Activated CD4-positive, alpha-beta T cell treated with anti-CD3 and anti-CD28 coated beads, Interleukin-2, Interleukin-6, amounts not matched to agents 100 ng/mL and 50 ng/mL, durations not matched to agents 16 hours and 8 hours (primary cell): ENCODE results near the gene SDR42E1.
"Not testable (repeated sequence)": the region's sequence is repeated elsewhere in the genome, so short reads cannot be mapped to it uniquely, and the experiment has no call there.

ENCODE experiments used
- DNase-seq: peaks from one replicate; pipeline ENCODE4 v3.0.0-alpha.2; 2020

SDR42E1 gene

GRCh38 chr16:82034981-82035612, 23.8 kb upstream of the SDR42E1 start, which contains the start of gene HSD17B2:
TSS of gene HSD17B2 (plus strand) at chr16:82035253. CDS start at chr16:82035425, 172 bp downstream.
- no peak for DNase-seq

DNA sequence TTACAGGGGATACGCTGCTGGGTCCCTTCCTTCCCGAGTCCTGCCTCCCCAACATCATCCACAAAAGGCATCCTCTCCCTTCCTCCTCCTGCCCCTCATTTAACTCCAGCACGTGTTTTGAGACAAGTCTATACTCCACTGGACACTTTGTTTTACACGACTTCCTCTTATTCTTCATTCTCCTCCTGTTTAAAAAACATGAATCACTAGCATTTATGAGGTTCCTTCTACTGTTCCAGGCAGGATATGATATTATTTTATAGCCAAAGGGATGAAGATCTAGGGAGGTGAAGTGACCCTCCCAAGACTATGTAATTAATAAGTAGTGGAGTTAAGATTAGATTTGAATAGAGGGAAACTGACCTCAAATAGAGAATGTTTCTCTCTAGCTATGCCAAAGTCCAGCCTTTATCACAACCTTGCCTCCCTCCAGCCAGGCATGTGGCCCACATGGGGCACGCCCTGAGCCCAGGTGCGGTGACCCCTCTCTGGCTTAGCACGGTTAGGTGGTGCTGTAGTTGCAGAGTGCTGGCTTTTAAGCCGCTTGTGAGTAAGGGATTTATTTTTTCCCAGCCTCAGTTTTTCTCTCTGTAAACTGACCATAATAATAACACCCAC, 22.5 kb upstream of the SDR42E1 start:
- no peak for DNase-seq

DNA sequence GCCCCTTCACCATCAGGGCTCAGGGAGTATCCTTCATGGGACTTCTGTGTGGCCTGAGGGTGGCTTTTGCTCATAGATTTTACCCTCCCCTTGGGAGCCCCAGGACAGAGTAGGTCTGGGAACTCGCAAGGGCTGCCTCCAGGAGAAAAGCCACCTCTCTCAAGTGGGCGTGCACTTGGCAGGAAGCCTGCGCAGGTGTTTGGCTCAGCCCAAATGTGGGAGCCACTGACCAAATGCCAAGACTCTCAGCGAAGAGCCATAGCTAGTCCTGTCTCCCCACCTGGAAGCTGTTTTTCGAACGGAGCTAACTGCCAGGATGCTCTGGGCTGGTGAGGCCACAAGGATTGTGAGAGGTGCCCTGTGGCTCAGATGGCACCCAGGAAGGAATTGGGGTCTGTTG, 21.7 kb upstream of the SDR42E1 start:
- no peak for DNase-seq

DNA sequence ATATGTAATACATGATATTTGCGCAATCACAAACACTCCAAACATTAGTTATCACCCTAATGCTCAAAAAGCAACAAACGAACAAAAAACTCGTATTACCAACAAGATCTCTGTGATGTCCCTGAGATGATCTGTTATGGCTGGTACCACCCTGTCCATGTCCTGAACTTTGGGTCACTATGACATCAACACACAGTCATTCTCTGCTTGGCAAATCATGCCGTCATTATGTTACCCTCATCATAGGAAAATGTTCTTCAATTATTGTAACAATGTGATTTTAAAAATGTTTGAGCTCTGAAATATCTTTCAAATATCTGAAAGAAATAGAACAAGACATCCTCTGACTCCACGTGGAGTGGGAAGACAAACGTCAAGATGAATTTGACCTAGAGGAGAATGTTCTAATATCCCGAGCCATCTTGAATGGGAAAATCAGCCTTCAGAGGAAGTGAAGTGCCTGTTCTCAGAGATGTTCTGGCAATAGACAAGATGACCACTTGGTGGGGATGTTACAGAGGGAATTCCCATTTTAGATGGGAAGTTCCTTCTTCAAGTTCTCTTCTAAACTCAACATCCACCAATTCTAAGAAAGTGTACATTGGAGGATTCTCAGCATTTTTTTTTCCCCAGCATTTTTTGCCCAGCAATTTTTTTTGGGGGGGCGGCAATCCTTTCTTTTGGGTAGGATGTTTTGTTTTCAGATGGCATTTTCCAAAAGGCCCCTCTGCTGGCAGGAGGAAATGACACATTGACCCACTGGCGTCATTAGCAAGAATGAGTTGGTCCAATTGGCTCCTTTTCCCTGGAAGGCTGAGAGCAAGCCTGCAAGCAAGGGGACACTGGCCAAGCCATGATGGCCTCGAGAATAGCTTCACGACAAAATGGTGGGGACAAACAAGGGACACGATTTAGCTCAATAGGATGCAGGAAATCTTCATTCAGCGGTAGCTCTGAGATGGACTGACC, 20.1 kb upstream of the SDR42E1 start:
- no peak for DNase-seq

GRCh38 chr16:82027629-82028064, 16.4 kb upstream of the SDR42E1 start:
- no peak for DNase-seq

DNA sequence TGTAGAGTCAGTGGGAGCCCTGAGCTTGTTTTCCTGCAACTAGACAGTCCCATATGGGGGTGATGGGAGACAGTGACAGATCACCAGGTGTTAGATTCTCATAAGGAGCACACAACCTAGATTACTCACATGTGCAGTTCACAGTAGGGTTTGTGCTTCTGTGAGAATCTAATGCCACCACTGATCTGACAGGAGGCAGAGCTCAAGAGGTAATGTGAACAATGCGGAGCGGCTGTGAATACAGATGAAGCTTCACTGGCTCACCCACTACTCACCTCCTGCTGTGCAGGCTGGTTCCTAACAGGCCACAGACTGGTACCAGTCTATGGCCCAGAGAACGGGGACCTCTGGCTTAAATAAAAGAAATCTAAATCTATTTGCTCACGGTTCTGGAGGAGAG, 13.6 kb upstream of the SDR42E1 start:
- no peak for DNase-seq

DNA sequence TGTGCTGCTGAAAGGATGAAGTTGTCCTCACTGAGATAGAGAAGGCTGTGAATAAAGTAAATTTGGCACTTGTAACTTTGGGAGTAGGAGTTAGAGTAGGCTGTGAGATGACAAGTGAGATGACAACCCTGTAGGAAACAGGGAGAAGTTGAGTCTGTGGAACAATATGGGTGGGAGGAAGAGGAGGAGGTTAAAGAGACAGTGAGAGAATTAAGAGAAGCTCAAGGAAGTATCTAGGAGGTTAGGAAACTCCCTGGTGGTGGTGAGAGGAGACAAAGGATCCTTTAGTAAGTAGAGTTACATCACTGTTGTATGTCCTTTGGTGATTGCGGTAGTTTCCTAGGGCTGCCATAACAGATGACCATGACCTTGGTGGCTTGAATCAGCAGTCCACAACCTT, 13.0 kb upstream of the SDR42E1 start:
- no peak for DNase-seq

GRCh38 chr16:82023206-82023605, 11.9 kb upstream of the SDR42E1 start:
- DNase-seq = no peak

DNA sequence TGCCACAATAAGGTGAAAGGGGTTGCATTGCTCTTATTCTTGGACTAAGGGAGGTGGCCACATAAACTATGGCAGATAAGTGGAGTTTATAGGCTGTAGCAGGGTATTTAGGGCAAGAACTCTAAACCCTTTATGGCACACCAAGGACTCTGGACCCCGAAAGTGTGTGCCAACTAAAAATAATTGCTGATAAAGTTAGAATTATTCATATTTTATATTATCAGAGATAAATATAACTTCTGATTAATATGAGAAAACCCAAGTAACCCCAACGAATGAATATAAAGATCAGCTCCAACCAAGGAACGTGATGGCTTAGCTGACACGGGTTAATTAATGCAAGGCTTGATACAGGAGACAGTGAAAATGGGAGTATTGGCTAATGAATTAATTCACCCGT, 8.8 kb upstream of the SDR42E1 start:
- DNase-seq = no peak

DNA sequence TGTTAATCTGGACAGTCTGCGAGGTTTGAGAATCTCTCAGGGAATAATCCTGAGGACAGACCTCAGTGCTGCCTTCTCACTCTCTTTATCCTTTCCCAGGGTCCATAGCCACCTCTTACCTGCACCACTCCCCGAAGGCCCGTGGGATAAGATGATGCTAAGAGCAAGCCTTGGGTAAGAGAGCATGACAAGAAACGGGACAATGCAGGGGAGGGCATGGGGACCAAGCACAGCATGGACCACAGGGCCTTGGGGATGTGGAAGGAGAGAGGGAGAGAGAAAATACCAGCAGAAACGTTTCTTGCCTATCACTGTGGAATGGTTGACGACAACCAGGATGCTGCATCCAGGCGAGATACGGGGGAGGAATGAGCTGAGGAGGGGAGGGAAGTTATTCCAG, 8.3 kb upstream of the SDR42E1 start:
- no peak for DNase-seq

- no peak for DNase-seq
Observed at GRCh38 chr16:82017911-82018568, 6.8 kb upstream of the SDR42E1 start.

GRCh38 chr16:82016964-82017363, 5.7 kb upstream of the SDR42E1 start:
- DNase-seq = no peak

DNA sequence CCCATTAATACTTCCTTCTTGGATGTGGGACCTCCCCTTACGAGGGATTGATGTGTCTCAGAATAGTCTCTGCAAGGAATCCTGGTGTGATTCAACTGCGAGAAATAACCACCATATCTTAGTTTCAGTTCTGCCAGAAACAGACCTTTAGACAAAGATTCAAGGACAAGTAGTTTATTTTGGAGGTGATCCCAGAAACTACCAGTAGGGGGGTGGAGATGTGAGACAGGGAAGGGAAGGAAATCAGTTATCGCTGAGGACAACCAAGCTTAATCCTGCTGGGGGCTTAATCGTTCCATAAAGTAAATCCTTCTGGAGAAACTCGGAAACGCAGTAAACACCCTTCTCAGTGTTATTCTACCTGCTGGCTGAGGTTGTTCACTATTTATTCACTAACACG, 5.0 kb upstream of the SDR42E1 start:
- peak; percentile 8 for DNase-seq

DNA sequence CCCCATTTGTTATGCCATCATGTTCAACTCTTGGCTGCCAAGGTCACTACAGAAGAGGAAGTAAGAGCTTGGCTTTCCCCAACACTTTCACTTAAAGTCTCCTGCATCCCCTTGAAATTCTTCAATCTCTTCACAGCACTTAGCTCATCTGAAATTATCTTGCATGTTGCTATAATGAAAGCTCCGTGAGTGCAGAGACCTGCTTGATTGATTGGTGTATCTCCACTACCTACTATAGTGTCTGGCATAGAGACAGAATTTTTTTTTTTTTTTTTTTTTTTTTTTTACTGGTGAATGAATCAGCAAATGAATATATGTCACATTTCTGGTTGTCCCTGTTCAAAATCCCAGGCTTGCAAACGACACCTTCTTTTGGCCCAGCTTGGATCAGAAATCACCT, 1.9 kb upstream of the SDR42E1 start:
- DNase-seq = no peak

- DNase-seq = no peak
Observed at GRCh38 chr16:82010649-82011048, 621 bp downstream of the SDR42E1 start.

DNA sequence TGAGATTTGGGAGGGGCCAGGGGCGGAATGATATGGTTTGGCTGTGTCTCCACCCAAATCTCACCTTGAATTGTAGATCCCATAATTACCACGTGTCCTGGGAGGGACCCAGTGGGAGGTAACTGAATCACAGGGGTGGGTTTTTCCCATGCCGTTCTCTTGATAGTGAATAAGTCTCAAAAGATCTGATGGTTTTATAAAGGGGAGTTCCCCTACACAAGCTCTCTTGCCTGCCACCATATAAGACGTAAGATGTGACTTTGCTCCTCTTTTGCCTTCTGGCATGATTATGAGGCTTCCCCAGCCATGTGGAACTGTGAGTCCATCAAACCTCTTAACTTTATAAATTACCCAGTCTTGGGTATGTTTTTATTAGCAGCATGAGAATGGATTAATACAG, 1.5 kb downstream of the SDR42E1 start:
- not testable (repeated sequence) for DNase-seq

DNA sequence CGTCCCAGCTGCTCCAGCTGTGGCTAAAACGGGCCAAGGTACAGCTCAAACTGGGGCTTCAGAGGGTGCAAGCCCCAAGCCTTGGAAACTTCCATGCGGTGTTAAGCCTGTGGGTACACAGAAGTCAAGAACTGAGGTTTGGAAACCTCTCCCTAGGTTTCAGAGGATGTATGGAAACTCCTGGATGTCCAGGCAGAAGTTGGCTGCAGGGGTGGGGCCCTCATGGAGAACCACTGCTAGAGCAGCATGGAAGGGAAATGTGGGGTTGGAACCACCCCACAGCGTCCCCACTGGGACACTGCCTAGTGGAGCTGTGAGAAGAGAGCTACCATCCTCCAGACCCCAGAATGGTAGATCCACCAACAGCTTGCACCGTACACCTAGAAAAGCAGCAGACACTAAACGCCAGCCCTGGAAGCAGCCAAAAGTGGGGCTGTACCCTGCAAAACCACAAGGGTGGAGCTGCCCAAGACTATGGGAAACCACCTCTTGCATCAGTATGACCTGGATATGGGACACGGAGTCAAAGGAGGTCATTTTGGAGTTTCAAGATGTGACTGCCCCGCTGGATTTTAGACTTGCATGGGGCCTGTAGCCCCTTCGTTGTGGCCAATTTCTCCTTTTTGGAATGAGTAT, 2.2 kb downstream of the SDR42E1 start:
- DNase-seq = no peak

- no peak for DNase-seq
Observed at GRCh38 chr16:82007189-82007588, 4.1 kb downstream of the SDR42E1 start.

GRCh38 chr16:82006036-82006435, 5.2 kb downstream of the SDR42E1 start:
- DNase-seq = no peak

GRCh38 chr16:82005027-82005830, 6.0 kb downstream of the SDR42E1 start:
- DNase-seq = no peak

- DNase-seq = no peak
Observed at GRCh38 chr16:82004601-82005000, 6.7 kb downstream of the SDR42E1 start.

DNA sequence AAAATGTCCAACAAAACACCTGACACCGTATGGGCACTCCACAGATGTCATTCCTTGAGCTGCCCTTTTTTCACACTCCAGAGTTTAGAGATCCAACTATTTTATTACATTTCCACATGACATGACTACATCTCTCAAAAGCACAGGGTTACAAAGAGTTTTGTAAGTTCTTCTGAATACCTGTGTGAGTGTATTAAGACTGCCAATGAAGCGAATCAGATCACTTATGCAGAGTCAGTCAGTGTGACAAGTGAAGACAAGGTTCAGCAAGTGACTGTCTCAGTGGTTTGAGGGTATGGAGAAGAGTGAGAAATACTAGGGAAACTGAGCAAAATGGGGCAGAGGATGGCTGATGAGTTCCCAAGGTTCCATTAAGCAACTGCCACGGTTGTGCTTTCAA, 8.4 kb downstream of the SDR42E1 start:
- no peak for DNase-seq
